A549 (cell line): Measurements from ENCODE around the gene MVK. TPM values are rescaled to one million over a fixed set of nuclear protein-coding genes. Genes with fewer than 3 reads are reported as not detected.

Experiments
- ATAC-seq, 2 experiments: fragments of 200-7000 bp in 1 of 2; fragments of >200 bp in 1 of 2; cut with Nextera tagmentation in 1 of 2; cut with Tn5 transposase in 1 of 2; 3 replicates each; pipeline versions ENCODE4 v1.8.0 to v1.9.1; 2018 to 2020; ENCODE audit warnings: mild to moderate bottlenecking in 1 of 2, moderate library complexity in 1 of 2
- CTCF ChIA-PET: fragments of 300-600 bp; sonication (Branson Sonifier 250); formaldehyde crosslinking; extraction: SDS; loops from one replicate; lab custom pipeline; 2021; ENCODE audit warnings: antibody characterized with exemption, inconsistent platforms; lab: Yijun Ruan, JAX
- POLR2A ChIA-PET: fragments of 350-600 bp; formaldehyde crosslinking; extraction: SDS; loops from one replicate; lab custom pipeline; 2021; ENCODE audit warnings: antibody characterized with exemption, inconsistent platforms; lab: Yijun Ruan, JAX
- DNase-seq, 2 experiments: peaks; one replicate each; pipeline versions ENCODE4 v3.0.0 to v3.0.0-alpha.2; 2011 to 2016; ENCODE audit warnings: low read depth in 1 of 2, low spot score in 1 of 2
- FAIRE-seq: peaks from 2 replicates; lab custom pipeline; 2011; peaks lifted over from hg19 to GRCh38; lab: Jason Lieb, UNC
- H3K27ac ChIP-seq, 2 experiments: fragments of >200 bp; sonication (Bioruptor Twin); formaldehyde crosslinking; 3 replicates each; pipeline ENCODE4 v1.5.1; 2016 to 2017
- H3K4me1 ChIP-seq: fragments of >200 bp; sonication (Bioruptor Twin); formaldehyde crosslinking; 3 replicates; pipeline ENCODE4 v1.6.1; 2016
- H3K4me2 ChIP-seq: fragments of >200 bp; sonication (Bioruptor Twin); formaldehyde crosslinking; 3 replicates; pipeline ENCODE4 v1.6.1; 2016
- H3K4me3 ChIP-seq: fragments of >200 bp; sonication (Bioruptor Twin); formaldehyde crosslinking; 3 replicates; pipeline ENCODE4 v1.5.1; 2016
- H3K9me3 ChIP-seq: fragments of >200 bp; sonication (Bioruptor Twin); formaldehyde crosslinking; 3 replicates; pipeline ENCODE4 v1.6.1; 2016
- ATOH8 ChIP-seq: fragments of 250-450 bp; sonication (Bioruptor Pico); IDR thresholded peaks from 2 replicates; pipeline ENCODE4 v1.5.0; 2020; ENCODE audit warnings: low read depth, mild to moderate bottlenecking, moderate library complexity
- BCL3 ChIP-seq: fragments of >200 bp; sonication (Bioruptor Twin); formaldehyde crosslinking; IDR thresholded peaks from 3 replicates; pipeline ENCODE4 v1.6.1; 2016
- BHLHE40 ChIP-seq: IDR thresholded peaks from 2 replicates; pipeline ENCODE4 v1.6.1; 2012; ENCODE audit warnings: low read depth, low read length, inconsistent platforms
- CHD4 ChIP-seq: fragments of 200-600 bp; sonication (generic); IDR thresholded peaks from 2 replicates; pipeline ENCODE4 v1.6.1; 2016; ENCODE audit warnings: antibody characterized with exemption, mild to moderate bottlenecking, borderline replicate concordance
- EHF ChIP-seq: fragments of 250-450 bp; sonication (Bioruptor Pico); IDR thresholded peaks from 2 replicates; pipeline ENCODE4 v1.5.0; 2020; ENCODE audit warnings: mild to moderate bottlenecking
- EHMT2 ChIP-seq: fragments of 200-600 bp; sonication (generic); IDR thresholded peaks from 2 replicates; pipeline ENCODE4 v1.6.1; 2016; ENCODE audit warnings: antibody characterized with exemption, low read depth, mild to moderate bottlenecking, moderate library complexity
- FOSB ChIP-seq: fragments of 250-450 bp; sonication (Bioruptor Pico); IDR thresholded peaks from 2 replicates; pipeline ENCODE4 v1.5.0; 2020; ENCODE audit warnings: mild to moderate bottlenecking, moderate library complexity
- HDAC2 ChIP-seq: fragments of 200-600 bp; sonication (generic); IDR thresholded peaks from 2 replicates; pipeline ENCODE4 v1.6.1; 2016
- HES2 ChIP-seq: fragments of >200 bp; sonication (Bioruptor Twin); formaldehyde crosslinking; IDR thresholded peaks from 2 replicates; pipeline ENCODE4 v1.6.1; 2016
- HEYL ChIP-seq: fragments of 250-450 bp; sonication (Bioruptor Pico); IDR thresholded peaks from 2 replicates; pipeline ENCODE4 v1.8.0; 2021; ENCODE audit warnings: mild to moderate bottlenecking, moderate library complexity
- HOXA7 ChIP-seq: fragments of 250-450 bp; sonication (Bioruptor Pico); IDR thresholded peaks from 2 replicates; pipeline ENCODE4 v1.5.0; 2020; ENCODE audit warnings: mild to moderate bottlenecking, moderate library complexity
- HOXB13 ChIP-seq: fragments of 250-450 bp; sonication (Bioruptor Pico); IDR thresholded peaks from 2 replicates; pipeline ENCODE4 v1.5.0; 2020; ENCODE audit warnings: low read depth, mild to moderate bottlenecking, moderate library complexity
- HOXB5 ChIP-seq: fragments of 250-450 bp; sonication (Bioruptor Pico); IDR thresholded peaks from 2 replicates; pipeline ENCODE4 v1.5.0; 2020; ENCODE audit warnings: mild to moderate bottlenecking, moderate library complexity
- MAZ ChIP-seq: fragments of 150-350 bp; IDR thresholded peaks from 2 replicates; pipeline ENCODE4 v1.6.1; 2014; ENCODE audit warnings: antibody characterized with exemption, low read depth, low read length, borderline replicate concordance
- NFE2L2 ChIP-seq: fragments of 150-350 bp; conservative IDR thresholded peaks from 2 replicates; pipeline ENCODE4 v1.6.1; 2014; ENCODE audit warnings: low read length
- NPAS2 ChIP-seq: fragments of 250-450 bp; sonication (Bioruptor Pico); IDR thresholded peaks from 2 replicates; pipeline ENCODE4 v1.8.0; 2022; ENCODE audit warnings: mild to moderate bottlenecking, moderate library complexity, borderline replicate concordance
- PBX3 ChIP-seq: IDR thresholded peaks from 2 replicates; pipeline ENCODE4 v1.6.1; 2012
- POLR2A ChIP-seq: IDR thresholded peaks from 2 replicates; pipeline ENCODE4 v1.6.1; 2012; ENCODE audit warnings: mild to moderate bottlenecking, low read length
- POLR2AphosphoS2 ChIP-seq: conservative IDR thresholded peaks from 2 replicates; pipeline ENCODE4 v1.6.1; 2012; ENCODE audit warnings: low read length, improper control_type of control experiment, inconsistent platforms
- RARB ChIP-seq: fragments of 250-450 bp; sonication (Bioruptor Pico); IDR thresholded peaks from 2 replicates; pipeline ENCODE4 v1.8.0; 2021; ENCODE audit warnings: mild to moderate bottlenecking, moderate library complexity
- SREBF2 ChIP-seq: fragments of 450-650 bp; IDR thresholded peaks from 2 replicates; pipeline ENCODE4 v1.6.1; 2014; ENCODE audit warnings: mild to moderate bottlenecking, moderate library complexity
- TP53 ChIP-seq: fragments of 250-450 bp; sonication (Bioruptor Pico); IDR thresholded peaks from 2 replicates; pipeline ENCODE4 v1.5.0; 2021; ENCODE audit warnings: mild to moderate bottlenecking, moderate library complexity
- ZSCAN20 ChIP-seq: fragments of 250-450 bp; sonication (Bioruptor Pico); IDR thresholded peaks from 2 replicates; pipeline ENCODE4 v1.8.0; 2022; ENCODE audit warnings: mild to moderate bottlenecking, moderate library complexity
- WGBS: methylation state at CpG from one replicate; pipeline ENCODE4 v1.1.6; 2017; ENCODE audit errors: missing lambda C conversion rate; 5-methylcytosine and 5-hydroxymethylcytosine counted together
- polyA plus RNA-seq, 4 experiments: library from polyadenylated mRNA; depleted of rRNA in 3 of 4; stranded (reverse); fragments of >200 nt; fragmentation: RNase III in 1 of 4; extraction: RNeasy Plus Mini Kit Qiagen cat#74134 plus additional on column Dnase treatment in 1 of 4; gene quantifications; 2 replicates in 3 of 4; 3 replicates in 1 of 4; pipeline ENCODE4 v1.2.3, GENCODE V29; 2011 to 2017
- TF ChIP-seq, protein P1 (sequence below): fragments of >200 bp; sonication (Bioruptor Twin); formaldehyde crosslinking; IDR thresholded peaks from 3 replicates; pipeline ENCODE4 v1.5.1; 2016
- TF ChIP-seq, protein P2 (sequence below): fragments of 450-650 bp; IDR thresholded peaks from 2 replicates; pipeline ENCODE4 v1.6.1; 2014; ENCODE audit warnings: antibody characterized with exemption
- TF ChIP-seq, protein P3 (sequence below): IDR thresholded peaks from 2 replicates; pipeline ENCODE4 v1.6.1; 2012; ENCODE audit warnings: low read depth, borderline replicate concordance

The MVK gene
- polyA plus RNA-seq, 2 of the 4 experiments (the other 2 are of a cell fraction) = 5.9 to 14.8 TPM

GRCh38 chr12:109534456-109534855, 39.1 kb upstream of the MVK start:
- POLR2A ChIA-PET = no interaction called here
- Histone ChIP-seq H3K4me2 (no peak overlapping the region), H3K27ac (no peak overlapping the region), H3K4me1 (no peaks in the 10 kb centered on the region), H3K9me3 (no peaks in the 10 kb centered on the region), H3K4me3 (no peak overlapping the region)
- WGBS = 91% methylated on average over 14 of the region's 15 CpGs
- DNase-seq = no peak
- no peak for FAIRE-seq
- CTCF ChIA-PET = interaction anchor here (2.7 kb wide), 1 partner anchor 15 kb away, joined by 9 read pairs; no protein-coding TSS in a partner anchor
- TF ChIP-seq SREBF2 = no peak
- no peak for TF ChIP-seq PBX3
- no peak for TF ChIP-seq BHLHE40
- TF ChIP-seq, protein P1, sequence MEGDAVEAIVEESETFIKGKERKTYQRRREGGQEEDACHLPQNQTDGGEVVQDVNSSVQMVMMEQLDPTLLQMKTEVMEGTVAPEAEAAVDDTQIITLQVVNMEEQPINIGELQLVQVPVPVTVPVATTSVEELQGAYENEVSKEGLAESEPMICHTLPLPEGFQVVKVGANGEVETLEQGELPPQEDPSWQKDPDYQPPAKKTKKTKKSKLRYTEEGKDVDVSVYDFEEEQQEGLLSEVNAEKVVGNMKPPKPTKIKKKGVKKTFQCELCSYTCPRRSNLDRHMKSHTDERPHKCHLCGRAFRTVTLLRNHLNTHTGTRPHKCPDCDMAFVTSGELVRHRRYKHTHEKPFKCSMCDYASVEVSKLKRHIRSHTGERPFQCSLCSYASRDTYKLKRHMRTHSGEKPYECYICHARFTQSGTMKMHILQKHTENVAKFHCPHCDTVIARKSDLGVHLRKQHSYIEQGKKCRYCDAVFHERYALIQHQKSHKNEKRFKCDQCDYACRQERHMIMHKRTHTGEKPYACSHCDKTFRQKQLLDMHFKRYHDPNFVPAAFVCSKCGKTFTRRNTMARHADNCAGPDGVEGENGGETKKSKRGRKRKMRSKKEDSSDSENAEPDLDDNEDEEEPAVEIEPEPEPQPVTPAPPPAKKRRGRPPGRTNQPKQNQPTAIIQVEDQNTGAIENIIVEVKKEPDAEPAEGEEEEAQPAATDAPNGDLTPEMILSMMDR = no peak
- no peak for TF ChIP-seq ATOH8
- TF ChIP-seq HOXA7 (CRISPR knock-in tag) = no peak
- TF ChIP-seq, protein P2, sequence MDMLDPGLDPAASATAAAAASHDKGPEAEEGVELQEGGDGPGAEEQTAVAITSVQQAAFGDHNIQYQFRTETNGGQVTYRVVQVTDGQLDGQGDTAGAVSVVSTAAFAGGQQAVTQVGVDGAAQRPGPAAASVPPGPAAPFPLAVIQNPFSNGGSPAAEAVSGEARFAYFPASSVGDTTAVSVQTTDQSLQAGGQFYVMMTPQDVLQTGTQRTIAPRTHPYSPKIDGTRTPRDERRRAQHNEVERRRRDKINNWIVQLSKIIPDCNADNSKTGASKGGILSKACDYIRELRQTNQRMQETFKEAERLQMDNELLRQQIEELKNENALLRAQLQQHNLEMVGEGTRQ = no peak
- TF ChIP-seq, protein P3, sequence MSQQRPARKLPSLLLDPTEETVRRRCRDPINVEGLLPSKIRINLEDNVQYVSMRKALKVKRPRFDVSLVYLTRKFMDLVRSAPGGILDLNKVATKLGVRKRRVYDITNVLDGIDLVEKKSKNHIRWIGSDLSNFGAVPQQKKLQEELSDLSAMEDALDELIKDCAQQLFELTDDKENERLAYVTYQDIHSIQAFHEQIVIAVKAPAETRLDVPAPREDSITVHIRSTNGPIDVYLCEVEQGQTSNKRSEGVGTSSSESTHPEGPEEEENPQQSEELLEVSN = no peak
- TF ChIP-seq FOSB (CRISPR knock-in tag) = no peak
- TF ChIP-seq HES2 = no peak
- no peak for TF ChIP-seq HOXB13
- TF ChIP-seq NFE2L2 = no peak
- TF ChIP-seq CHD4 = no peak
- ATAC-seq = no peak; a peak in 1 of 6 replicates

DNA sequence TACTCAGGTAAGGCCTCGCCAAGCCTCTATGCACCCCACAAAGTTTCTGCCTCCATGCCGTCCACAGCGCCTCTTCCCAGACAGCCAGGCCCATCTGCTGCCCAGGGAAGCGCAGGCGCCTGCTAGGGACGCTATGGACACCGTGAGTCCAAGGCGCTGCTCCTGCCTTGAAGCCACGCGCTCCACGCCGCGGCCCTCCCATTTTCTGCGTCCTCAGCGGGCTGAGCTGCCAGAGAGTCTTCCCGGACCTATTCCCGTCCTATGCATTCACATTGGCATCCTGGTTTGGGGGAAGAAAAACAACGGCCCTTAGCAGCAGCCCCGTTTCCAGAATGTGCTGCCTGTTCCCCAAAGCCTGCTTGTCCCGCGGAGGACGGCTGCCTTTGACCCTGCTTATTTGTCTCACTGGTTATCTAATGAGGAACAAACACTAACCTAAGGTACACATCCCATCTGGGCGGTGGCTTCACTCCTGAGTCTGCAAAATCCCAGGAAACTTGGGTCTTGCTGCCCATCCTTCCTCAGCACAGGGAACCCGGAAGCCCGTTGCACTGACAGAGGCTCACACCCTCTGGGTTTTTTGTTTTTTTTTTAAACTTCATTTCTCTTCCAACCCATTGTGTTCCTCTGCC, 38.2 kb upstream of the MVK start:
- no peak overlapping the region for H3K27ac ChIP-seq
- no peak for TF ChIP-seq HOXB5 (CRISPR knock-in tag)
- TF ChIP-seq RARB (CRISPR knock-in tag) = no peak
- no peak for TF ChIP-seq ZSCAN20
- no peak for TF ChIP-seq TP53
- no peak for TF ChIP-seq HEYL (CRISPR knock-in tag)
- TF ChIP-seq EHMT2 = no peak
- TF ChIP-seq HDAC2 = no peak
- TF ChIP-seq BCL3 = no peak
- no peak for TF ChIP-seq EHF
- TF ChIP-seq POLR2A = no peak
- TF ChIP-seq POLR2AphosphoS2 = no peak
- TF ChIP-seq NPAS2 (CRISPR knock-in tag) = no peak
- no peak for TF ChIP-seq MAZ
- ChIA-PET CTCF (interaction anchor here (1.6 to 2.7 kb wide), 2 partner anchors 16 to 240 kb away, joined by 4 to 9 read pairs; no protein-coding TSS in a partner anchor), POLR2A (no interaction called here)
- ATAC-seq (no peak), DNase-seq (no peak), FAIRE-seq (no peak)
- no peaks in the 10 kb centered on the region for H3K9me3 ChIP-seq
- H3K4me2 ChIP-seq = no peak overlapping the region
- H3K4me3 ChIP-seq = no peak overlapping the region
- H3K4me1 ChIP-seq = no peaks in the 10 kb centered on the region
- WGBS = 94% methylated on average over 25 of the region's 25 CpGs
